Body of pancreas (tissue), 4 donors: ENCODE data around the gene ASS1. TPM values are rescaled to one million over a fixed set of nuclear protein-coding genes. Genes with fewer than 3 reads are reported as not detected.

ENCODE experiments used
- ATAC-seq: fragments of 150-250 bp; one replicate; pipeline ENCODE4 v1.9.1; 2016
- DNase-seq, 4 donors: peaks; one replicate each; pipeline ENCODE4 v3.0.0-alpha.2; 2019
- H3K27ac ChIP-seq, 4 donors: fragments of 200-600 bp; sonication (generic); 1 replicate in 3 of 4; 2 replicates in 1 of 4; pipeline versions ENCODE4 v1.5.1 to v1.6.1; 2016 to 2019; ENCODE audit warnings: mild to moderate bottlenecking in 1 of 4, mixed read lengths in 1 of 4, moderate library complexity in 1 of 4
- H3K27me3 ChIP-seq, 2 donors: fragments of 200-600 bp; sonication (generic); one replicate each; pipeline ENCODE4 v1.6.0; 2016; ENCODE audit warnings: mild to moderate bottlenecking in 1 of 2
- H3K36me3 ChIP-seq, 2 donors: fragments of 200-600 bp; sonication (generic); replicated peaks in 1 of 2; 2 replicates each; pipeline ENCODE4 v1.5.1; 2016; ENCODE audit warnings: low read depth in 2 of 2; ENCODE audit not compliant: insufficient read depth in 1 of 2
- H3K4me1 ChIP-seq: fragments of 200-600 bp; sonication (generic); one replicate; pipeline ENCODE4 v1.6.0; 2016
- H3K4me3 ChIP-seq, 2 donors: fragments of 200-600 bp; sonication (generic); 1 replicate in 1 of 2; 2 replicates in 1 of 2; pipeline ENCODE4 v1.5.1; 2016 to 2019
- H3K9me3 ChIP-seq, 3 donors: fragments of 200-600 bp; sonication (generic); 1 replicate in 2 of 3; 2 replicates in 1 of 3; pipeline ENCODE4 v1.5.1; 2016
- POLR2A ChIP-seq, 3 donors: fragments of 450-650 bp; IDR thresholded peaks; one replicate each; pipeline ENCODE4 v1.6.1; 2016; ENCODE audit warnings: antibody characterized with exemption in 3 of 3, mild to moderate bottlenecking in 2 of 3
- WGBS, 2 donors: methylation state at CpG; one replicate each; pipeline ENCODE4 v1.1.5; 2017; 5-methylcytosine and 5-hydroxymethylcytosine counted together
- intact Hi-C: fragments of 100-400 bp; cut with DNase I; formaldehyde crosslinking; loops from one replicate; pipeline ENCODE4 v1.15.1; 2023
- total RNA-seq, 2 donors: library from RNA; depleted of rRNA; stranded (reverse); fragments of >200 nt; gene quantifications; one replicate each; pipeline ENCODE4 v1.1.0, GENCODE V29; 2016
- TF ChIP-seq, protein P1 (sequence below), 7 experiments: fragments of 450-650 bp in 4 of 7; fragments of 200-600 bp in 3 of 7; sonication (generic) in 3 of 7; IDR thresholded peaks; one replicate each; pipeline ENCODE4 v1.5.1; 2016 to 2019; ENCODE audit warnings: antibody characterized with exemption in 7 of 7

Gene ASS1
- total RNA-seq, 2 donors from 2014 or later = 31.6 to 120 TPM

- H3K4me1 ChIP-seq = peaks cover 6% of the 10 kb centered on the region
- no peak overlapping the region for H3K27ac ChIP-seq
- DNase-seq = no peak
- no peak overlapping the region for H3K4me3 ChIP-seq
- ATAC-seq = no peak
- no peak for TF ChIP-seq POLR2A (IDR thresholded peaks at IDR 0.05)
- TF ChIP-seq, protein P1, sequence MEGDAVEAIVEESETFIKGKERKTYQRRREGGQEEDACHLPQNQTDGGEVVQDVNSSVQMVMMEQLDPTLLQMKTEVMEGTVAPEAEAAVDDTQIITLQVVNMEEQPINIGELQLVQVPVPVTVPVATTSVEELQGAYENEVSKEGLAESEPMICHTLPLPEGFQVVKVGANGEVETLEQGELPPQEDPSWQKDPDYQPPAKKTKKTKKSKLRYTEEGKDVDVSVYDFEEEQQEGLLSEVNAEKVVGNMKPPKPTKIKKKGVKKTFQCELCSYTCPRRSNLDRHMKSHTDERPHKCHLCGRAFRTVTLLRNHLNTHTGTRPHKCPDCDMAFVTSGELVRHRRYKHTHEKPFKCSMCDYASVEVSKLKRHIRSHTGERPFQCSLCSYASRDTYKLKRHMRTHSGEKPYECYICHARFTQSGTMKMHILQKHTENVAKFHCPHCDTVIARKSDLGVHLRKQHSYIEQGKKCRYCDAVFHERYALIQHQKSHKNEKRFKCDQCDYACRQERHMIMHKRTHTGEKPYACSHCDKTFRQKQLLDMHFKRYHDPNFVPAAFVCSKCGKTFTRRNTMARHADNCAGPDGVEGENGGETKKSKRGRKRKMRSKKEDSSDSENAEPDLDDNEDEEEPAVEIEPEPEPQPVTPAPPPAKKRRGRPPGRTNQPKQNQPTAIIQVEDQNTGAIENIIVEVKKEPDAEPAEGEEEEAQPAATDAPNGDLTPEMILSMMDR (IDR thresholded peaks at IDR 0.05) = no peak
- no peaks in the 10 kb centered on the region for H3K27me3 ChIP-seq
- H3K9me3 ChIP-seq = no peaks in the 10 kb centered on the region
- H3K36me3 ChIP-seq = no peaks in the 10 kb centered on the region
- intact Hi-C loops = no loop called here
- WGBS, 2 donors = 89 to 96% methylated on average over 5 to 8 of the region's 8 CpGs
These were observed 86.9 kb downstream of the ASS1 start for GRCh38 chr9:130531670-130532069.

DNA sequence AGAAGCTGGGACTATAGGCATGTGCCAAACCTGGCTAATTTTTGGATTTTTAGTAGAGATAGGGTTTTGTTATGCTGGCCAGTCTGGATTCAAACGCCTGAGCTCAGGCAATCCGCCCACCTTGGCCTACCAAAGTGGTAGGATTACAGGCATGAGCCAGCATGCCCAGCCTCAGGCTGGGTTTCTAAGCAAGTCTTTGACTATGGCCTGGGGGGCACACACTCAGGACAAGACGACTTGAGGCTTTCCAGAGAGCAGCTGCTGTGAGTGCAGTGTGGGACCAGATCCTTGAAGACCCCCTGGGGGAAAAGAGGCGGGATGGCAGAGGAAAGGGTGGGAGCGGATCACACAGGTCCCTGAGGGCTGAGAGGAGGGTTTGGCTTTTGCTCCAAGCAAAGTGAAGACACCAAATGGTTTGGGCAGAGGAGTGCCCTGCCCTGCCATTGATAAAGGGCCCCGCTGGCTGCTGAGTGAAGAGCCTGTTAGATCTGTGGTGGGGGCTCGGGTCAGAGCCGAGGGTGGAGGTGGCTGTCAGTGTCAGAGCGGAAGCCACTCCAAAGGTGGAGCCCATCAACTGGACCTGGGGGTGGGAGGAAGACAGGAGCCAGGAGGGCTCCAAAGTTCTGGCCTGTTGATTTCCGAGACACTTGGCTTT is 87.8 kb downstream of the ASS1 start:
- 72 to 79% methylated on average over 9 to 10 of the region's 10 CpGs for WGBS, 2 donors
- TF ChIP-seq POLR2A (IDR thresholded peaks at IDR 0.05) = no peak
- TF ChIP-seq, protein P1 (IDR thresholded peaks at IDR 0.05) = no peak

GRCh38 chr9:130535818-130536521 is 91.2 kb downstream of the ASS1 start:
- no peak for DNase-seq
- no peak overlapping the region for H3K4me3 ChIP-seq
- H3K36me3 ChIP-seq = no peaks in the 10 kb centered on the region
- 6 to 11% methylated on average over 20 to 28 of the region's 28 CpGs for WGBS, 2 donors
- no peak overlapping the region for H3K27ac ChIP-seq
- H3K27me3 ChIP-seq = no peaks in the 10 kb centered on the region
- H3K4me1 ChIP-seq = peaks cover 6% of the 10 kb centered on the region
- H3K9me3 ChIP-seq = no peaks in the 10 kb centered on the region
- intact Hi-C loops = no loop called here
- ATAC-seq = peak; percentile 18
- no peak for TF ChIP-seq POLR2A (IDR thresholded peaks at IDR 0.05)
- TF ChIP-seq, protein P1 (IDR thresholded peaks at IDR 0.05) = no peak

More for the DNA sequence above, 87.8 kb downstream of the ASS1 start:
- intact Hi-C loops = no loop called here
- Histone ChIP-seq H3K36me3 (no peaks in the 10 kb centered on the region), H3K4me1 (peaks cover 6% of the 10 kb centered on the region), H3K4me3 (no peak overlapping the region), H3K27me3 (no peaks in the 10 kb centered on the region), H3K27ac (no peak overlapping the region), H3K9me3 (no peaks in the 10 kb centered on the region)
- DNase-seq (no peak), ATAC-seq (no peak)

DNA sequence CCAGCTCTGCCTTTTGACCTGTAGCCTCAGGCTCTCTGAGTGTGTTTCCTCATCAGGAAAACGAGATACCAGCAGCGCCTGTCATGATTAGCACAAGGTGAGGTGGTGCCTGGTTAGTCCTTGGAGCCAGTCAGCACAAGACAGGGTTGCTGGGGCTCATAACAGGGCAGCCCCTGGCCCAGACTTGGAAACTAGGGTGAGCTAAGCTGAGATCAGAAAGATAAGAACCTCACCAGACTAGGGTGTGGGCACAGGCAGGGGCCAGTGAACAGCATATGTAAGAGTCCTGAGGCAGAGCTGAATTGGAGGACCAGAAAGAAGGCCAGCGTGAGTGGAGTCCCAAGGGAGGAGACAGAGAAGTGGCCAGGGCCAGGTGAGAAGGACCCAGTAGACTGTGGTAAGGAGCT is 91.9 kb downstream of the ASS1 start:
- Histone ChIP-seq H3K27me3 (no peaks in the 10 kb centered on the region), H3K27ac (no peak overlapping the region), H3K4me1 (peaks cover 6% of the 10 kb centered on the region), H3K9me3 (no peaks in the 10 kb centered on the region), H3K36me3 (no peaks in the 10 kb centered on the region), H3K4me3 (no peak overlapping the region)
- no peak for ATAC-seq
- WGBS, 2 donors = 33 to 58% methylated on average over 3 of the region's 3 CpGs
- no peak for TF ChIP-seq POLR2A (IDR thresholded peaks at IDR 0.05)
- TF ChIP-seq, protein P1 (IDR thresholded peaks at IDR 0.05) = no peak
- intact Hi-C loops = no loop called here
- no peak for DNase-seq
